Body of pancreas (tissue), 4 donors: ENCODE results near the gene PLA2G2F. TPM values are rescaled to one million over a fixed set of nuclear protein-coding genes. Genes with fewer than 3 reads are reported as not detected.
A peak's percentile ranks its signal among the peaks of the same experiment; 100 is the strongest.

ENCODE experiments used
- ATAC-seq: fragments of 150-250 bp; one replicate; pipeline ENCODE4 v1.9.1; 2016
- DNase-seq, 4 donors: peaks; one replicate each; pipeline ENCODE4 v3.0.0-alpha.2; 2019
- H3K27ac ChIP-seq, 4 donors: fragments of 200-600 bp; sonication (generic); 1 replicate in 3 of 4; 2 replicates in 1 of 4; pipeline versions ENCODE4 v1.5.1 to v1.6.1; 2016 to 2019; ENCODE audit warnings: mild to moderate bottlenecking in 1 of 4, mixed read lengths in 1 of 4, moderate library complexity in 1 of 4
- H3K27me3 ChIP-seq, 2 donors: fragments of 200-600 bp; sonication (generic); one replicate each; pipeline ENCODE4 v1.6.0; 2016; ENCODE audit warnings: mild to moderate bottlenecking in 1 of 2
- H3K36me3 ChIP-seq, 2 donors: fragments of 200-600 bp; sonication (generic); replicated peaks in 1 of 2; 2 replicates each; pipeline ENCODE4 v1.5.1; 2016; ENCODE audit warnings: low read depth in 2 of 2; ENCODE audit not compliant: insufficient read depth in 1 of 2
- H3K4me1 ChIP-seq: fragments of 200-600 bp; sonication (generic); one replicate; pipeline ENCODE4 v1.6.0; 2016
- H3K4me3 ChIP-seq, 2 donors: fragments of 200-600 bp; sonication (generic); 1 replicate in 1 of 2; 2 replicates in 1 of 2; pipeline ENCODE4 v1.5.1; 2016 to 2019
- H3K9me3 ChIP-seq, 3 donors: fragments of 200-600 bp; sonication (generic); 1 replicate in 2 of 3; 2 replicates in 1 of 3; pipeline ENCODE4 v1.5.1; 2016
- CTCF ChIP-seq, 7 experiments: fragments of 450-650 bp in 4 of 7; fragments of 200-600 bp in 3 of 7; sonication (generic) in 3 of 7; IDR thresholded peaks; one replicate each; pipeline ENCODE4 v1.5.1; 2016 to 2019; ENCODE audit warnings: antibody characterized with exemption in 7 of 7
- POLR2A ChIP-seq, 3 donors: fragments of 450-650 bp; IDR thresholded peaks; one replicate each; pipeline ENCODE4 v1.6.1; 2016; ENCODE audit warnings: antibody characterized with exemption in 3 of 3, mild to moderate bottlenecking in 2 of 3
- WGBS, 2 donors: methylation state at CpG; one replicate each; pipeline ENCODE4 v1.1.5; 2017; 5-methylcytosine and 5-hydroxymethylcytosine counted together
- intact Hi-C: fragments of 100-400 bp; cut with DNase I; formaldehyde crosslinking; loops from one replicate; pipeline ENCODE4 v1.15.1; 2023
- total RNA-seq, 2 donors: library from RNA; depleted of rRNA; stranded (reverse); fragments of >200 nt; gene quantifications; one replicate each; pipeline ENCODE4 v1.1.0, GENCODE V29; 2016

Gene PLA2G2F
- total RNA-seq, 2 donors from 2014 or later = not detected

GRCh38 chr1:20150326-20150705 lies 11.2 kb downstream of the PLA2G2F start:
- intact Hi-C loops = no loop called here
- TF ChIP-seq CTCF (IDR thresholded peaks at IDR 0.05) (no peak), POLR2A (IDR thresholded peaks at IDR 0.05) (no peak)
- WGBS, 2 donors = 74 to 90% methylated on average over 7 of the region's 8 CpGs

DNA sequence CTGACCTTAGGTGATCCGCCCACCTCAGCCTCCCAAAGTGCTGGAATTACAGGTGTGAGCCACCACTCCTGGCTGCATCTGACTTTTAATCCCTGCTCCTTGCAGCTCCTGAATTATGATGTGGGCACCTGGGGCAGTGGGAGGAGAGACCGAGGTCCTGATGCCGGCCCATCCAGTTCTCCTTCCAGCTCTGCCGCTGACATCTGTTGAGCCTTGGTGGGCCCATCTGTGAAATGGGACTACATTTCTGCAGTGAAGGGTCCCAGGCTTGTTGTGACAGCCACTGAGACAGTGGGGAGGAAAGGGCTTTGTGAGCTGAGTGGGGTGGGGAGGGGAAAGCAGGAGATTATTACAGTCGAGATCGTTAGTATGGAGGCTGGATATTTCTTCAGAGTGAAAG lies 11.8 kb downstream of the PLA2G2F start:
- TF ChIP-seq CTCF (IDR thresholded peaks at IDR 0.05) (no peak), POLR2A (IDR thresholded peaks at IDR 0.05) (no peak)
- ATAC-seq (no peak), DNase-seq (peak in 1 of 4 donors; percentile 4)
- H3K27me3 ChIP-seq = no peaks in the 10 kb centered on the region
- H3K9me3 ChIP-seq = no peaks in the 10 kb centered on the region
- intact Hi-C loops = no loop called here
- no peak overlapping the region for H3K27ac ChIP-seq
- 71 to 85% methylated on average over 5 of the region's 6 CpGs for WGBS, 2 donors
- H3K36me3 ChIP-seq = no peaks in the 10 kb centered on the region
- H3K4me3 ChIP-seq = no peak overlapping the region
- peaks cover 19% of the 10 kb centered on the region for H3K4me1 ChIP-seq

More at GRCh38 chr1:20150326-20150705, 11.2 kb downstream of the PLA2G2F start:
- no peaks in the 10 kb centered on the region for H3K36me3 ChIP-seq
- DNase-seq (peak in 1 of 4 donors; percentile 7), ATAC-seq (no peak)
- no peak overlapping the region for H3K4me3 ChIP-seq
- H3K27ac ChIP-seq = no peak overlapping the region
- peaks cover 19% of the 10 kb centered on the region for H3K4me1 ChIP-seq
- no peaks in the 10 kb centered on the region for H3K27me3 ChIP-seq
- H3K9me3 ChIP-seq = no peaks in the 10 kb centered on the region

DNA sequence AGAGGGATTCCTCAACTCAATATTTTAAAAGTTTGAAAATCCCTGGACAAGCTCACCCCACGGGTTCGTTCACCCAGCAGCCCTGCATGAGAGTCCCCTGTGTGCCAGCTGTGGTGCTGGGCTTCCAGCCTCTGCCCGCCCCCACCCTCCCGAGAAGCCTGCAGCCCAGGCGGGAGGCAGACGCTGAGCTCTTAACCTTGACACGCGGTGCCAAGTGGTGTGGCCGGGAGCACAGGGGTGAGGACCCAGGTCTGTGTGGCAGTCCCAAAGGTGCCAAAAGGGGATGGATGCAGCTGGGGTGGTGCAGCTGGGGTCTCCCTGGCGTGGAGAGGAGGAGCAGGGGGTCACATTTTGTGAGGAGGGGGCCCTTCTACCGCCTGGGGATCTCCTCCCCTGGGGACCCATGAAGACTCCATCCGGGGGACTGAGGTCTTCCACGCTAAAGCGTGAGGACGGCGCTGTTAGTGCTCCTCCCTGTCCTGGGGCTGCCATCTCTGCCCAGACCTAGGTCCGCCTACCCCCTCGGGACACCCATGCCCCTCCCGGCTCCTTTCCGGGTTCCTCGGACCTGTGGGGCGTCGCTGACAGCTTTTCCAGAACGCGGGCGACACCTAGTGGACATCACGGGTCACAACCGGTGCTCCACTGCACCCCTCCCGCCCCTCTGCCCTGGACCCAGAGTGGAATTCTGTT lies 12.9 kb downstream of the PLA2G2F start:
- DNase-seq = peak; percentile 80 to 83 (median 83)
- intact Hi-C loops = no loop called here

DNA sequence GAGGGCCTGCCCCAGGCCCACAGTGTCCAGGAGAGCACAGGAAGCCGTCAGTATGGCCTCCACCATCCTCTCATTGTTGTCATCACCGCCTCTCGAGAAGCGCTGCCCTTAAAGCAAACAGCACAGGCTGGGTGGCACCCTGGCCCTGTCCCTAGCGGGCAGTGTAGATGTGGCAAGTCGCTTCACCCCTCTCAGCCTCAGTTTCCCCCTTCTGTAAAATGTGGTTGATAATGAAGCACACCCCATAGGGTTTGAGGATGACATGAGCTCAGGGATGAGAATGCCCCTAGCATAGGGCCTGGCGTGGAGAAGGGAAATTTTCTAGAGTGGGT lies 13.4 kb downstream of the PLA2G2F start:
- ATAC-seq = peak; percentile 8
- H3K36me3 ChIP-seq = no peaks in the 10 kb centered on the region
- no peaks in the 10 kb centered on the region for H3K27me3 ChIP-seq
- intact Hi-C loops = no loop called here
- H3K9me3 ChIP-seq = no peaks in the 10 kb centered on the region
- peaks cover 19% of the 10 kb centered on the region for H3K4me1 ChIP-seq
- no peak overlapping the region for H3K4me3 ChIP-seq
- no peak for TF ChIP-seq CTCF (IDR thresholded peaks at IDR 0.05)
- no peak for TF ChIP-seq POLR2A (IDR thresholded peaks at IDR 0.05)
- no peak overlapping the region for H3K27ac ChIP-seq
- DNase-seq = no peak
- 39 to 55% methylated on average over 6 to 7 of the region's 7 CpGs for WGBS, 2 donors

More for the DNA sequence above, 12.9 kb downstream of the PLA2G2F start:
- H3K36me3 ChIP-seq = no peaks in the 10 kb centered on the region
- WGBS, 2 donors = 2 to 16% methylated on average over 3 to 29 of the region's 29 CpGs
- H3K4me1 ChIP-seq = peaks cover 19% of the 10 kb centered on the region
- peak; percentile 77 to 93 (median 90) for TF ChIP-seq CTCF (IDR thresholded peaks at IDR 0.05)
- TF ChIP-seq POLR2A (IDR thresholded peaks at IDR 0.05) = no peak
- no peak overlapping the region for H3K27ac ChIP-seq
- peak; percentile 85 for ATAC-seq
- no peaks in the 10 kb centered on the region for H3K9me3 ChIP-seq
- H3K27me3 ChIP-seq = no peaks in the 10 kb centered on the region
- no peak overlapping the region for H3K4me3 ChIP-seq

DNA sequence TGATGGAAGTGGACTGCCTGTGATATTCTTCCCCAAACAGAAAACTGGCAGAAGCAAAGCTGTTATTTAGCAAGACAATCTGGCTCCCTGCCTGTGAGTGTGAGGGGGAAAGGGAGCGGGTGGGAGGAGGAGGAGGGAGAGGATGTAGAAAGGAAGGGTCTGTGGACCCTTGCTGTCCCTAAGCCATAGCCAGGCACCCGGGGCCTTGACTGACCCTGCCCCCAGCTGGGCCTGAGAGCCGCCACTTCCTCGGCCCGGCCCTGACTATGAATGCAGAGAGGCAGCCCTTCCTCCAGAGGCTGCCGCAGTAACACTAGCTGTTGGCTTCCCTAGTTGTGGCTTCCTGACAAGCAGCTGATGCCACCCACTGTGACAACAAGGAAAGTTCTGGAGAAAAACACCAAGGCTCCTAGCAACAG lies 13.9 kb downstream of the PLA2G2F start:
- no peaks in the 10 kb centered on the region for H3K27me3 ChIP-seq
- no peaks in the 10 kb centered on the region for H3K9me3 ChIP-seq
- no peaks in the 10 kb centered on the region for H3K36me3 ChIP-seq
- TF ChIP-seq CTCF (IDR thresholded peaks at IDR 0.05) (no peak), POLR2A (IDR thresholded peaks at IDR 0.05) (no peak)
- DNase-seq (peak in 2 of 4 donors; percentile 11 to 47), ATAC-seq (no peak)
- 71 to 80% methylated on average over 2 to 6 of the region's 6 CpGs for WGBS, 2 donors
- peaks cover 19% of the 10 kb centered on the region for H3K4me1 ChIP-seq
- H3K4me3 ChIP-seq = no peak overlapping the region
- intact Hi-C loops = no loop called here
- no peak overlapping the region for H3K27ac ChIP-seq
